Suprapubic skin (tissue), 4 donors: ENCODE measurements around the gene MANF.
A peak's percentile ranks its signal among the peaks of the same experiment; 100 is the strongest.

Experiments used
- EP300 ChIP-seq: sonication (generic); formaldehyde crosslinking; IDR thresholded peaks from one replicate; pipeline ENCODE4 v1.6.1; 2017; ENCODE audit warnings: antibody characterized with exemption
- POLR2A ChIP-seq, 2 donors: fragments of 450-650 bp; IDR thresholded peaks; one replicate each; pipeline ENCODE4 v1.6.1; 2017; ENCODE audit warnings: antibody characterized with exemption in 2 of 2, mild to moderate bottlenecking in 2 of 2, moderate library complexity in 2 of 2
- POLR2AphosphoS5 ChIP-seq, 3 donors: sonication (generic); formaldehyde crosslinking; IDR thresholded peaks; one replicate each; pipeline ENCODE4 v1.6.1; 2017; ENCODE audit warnings: antibody characterized with exemption in 3 of 3
- TF ChIP-seq, protein P1 (sequence below), 2 donors: fragments of 200-600 bp in 1 of 2; fragments of 450-650 bp in 1 of 2; sonication (generic) in 1 of 2; IDR thresholded peaks; one replicate each; pipeline ENCODE4 v1.5.1; 2016 to 2019; ENCODE audit warnings: antibody characterized with exemption in 2 of 2, mild to moderate bottlenecking in 1 of 2, moderate library complexity in 1 of 2

DNA sequence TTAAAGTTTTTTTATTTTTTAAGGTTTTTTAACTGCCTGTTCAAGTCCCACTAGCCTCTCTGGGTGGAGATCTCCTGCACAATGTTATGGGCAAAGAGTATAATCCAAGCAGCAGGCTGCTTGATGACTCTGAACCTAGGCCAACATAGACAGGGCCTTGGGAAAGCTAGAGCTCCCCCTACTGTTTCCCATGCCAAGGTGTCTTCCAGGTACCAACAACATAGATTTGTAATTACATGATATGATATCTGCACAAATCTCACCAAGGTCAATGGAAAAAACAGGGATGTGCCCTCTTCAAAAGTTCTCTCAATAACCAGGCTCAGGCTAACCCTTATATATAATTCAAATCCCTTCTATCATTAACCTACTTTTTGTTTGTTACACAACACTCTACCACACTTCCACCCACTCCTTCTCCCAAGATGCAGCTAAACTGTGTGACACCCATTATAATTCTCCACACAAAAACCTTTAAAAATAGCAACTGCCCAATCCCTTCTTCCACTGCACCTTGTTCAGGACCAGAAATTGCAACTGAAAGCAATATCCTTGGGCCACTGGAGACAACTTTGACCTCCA is 49.7 kb downstream of the MANF start:
- TF ChIP-seq, protein P1, sequence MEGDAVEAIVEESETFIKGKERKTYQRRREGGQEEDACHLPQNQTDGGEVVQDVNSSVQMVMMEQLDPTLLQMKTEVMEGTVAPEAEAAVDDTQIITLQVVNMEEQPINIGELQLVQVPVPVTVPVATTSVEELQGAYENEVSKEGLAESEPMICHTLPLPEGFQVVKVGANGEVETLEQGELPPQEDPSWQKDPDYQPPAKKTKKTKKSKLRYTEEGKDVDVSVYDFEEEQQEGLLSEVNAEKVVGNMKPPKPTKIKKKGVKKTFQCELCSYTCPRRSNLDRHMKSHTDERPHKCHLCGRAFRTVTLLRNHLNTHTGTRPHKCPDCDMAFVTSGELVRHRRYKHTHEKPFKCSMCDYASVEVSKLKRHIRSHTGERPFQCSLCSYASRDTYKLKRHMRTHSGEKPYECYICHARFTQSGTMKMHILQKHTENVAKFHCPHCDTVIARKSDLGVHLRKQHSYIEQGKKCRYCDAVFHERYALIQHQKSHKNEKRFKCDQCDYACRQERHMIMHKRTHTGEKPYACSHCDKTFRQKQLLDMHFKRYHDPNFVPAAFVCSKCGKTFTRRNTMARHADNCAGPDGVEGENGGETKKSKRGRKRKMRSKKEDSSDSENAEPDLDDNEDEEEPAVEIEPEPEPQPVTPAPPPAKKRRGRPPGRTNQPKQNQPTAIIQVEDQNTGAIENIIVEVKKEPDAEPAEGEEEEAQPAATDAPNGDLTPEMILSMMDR (IDR thresholded peaks at IDR 0.05), result peak in 1 of 2 donors; percentile 59
- TF ChIP-seq POLR2AphosphoS5 (IDR thresholded peaks at IDR 0.05), result no peak
- TF ChIP-seq POLR2A (IDR thresholded peaks at IDR 0.05), result no peak
- TF ChIP-seq EP300, result no peak
